ENCODE measurements around the gene DNAH3.
A peak's percentile ranks its signal among the peaks of the same experiment; 100 is the strongest.
"Not testable (repeated sequence)": the region's sequence is repeated elsewhere in the genome, so short reads cannot be mapped to it uniquely, and the experiment has no call there.

The DNAH3 gene

GRCh38 chr16:20942256-20942655 lies 208.4 kb downstream of the DNAH3 start:
- Histone ChIP-seq H3K4me1 (ENCODE audit: control insufficient read depth, insufficient read depth, low read length, unreplicated experiment) (peaks cover 14% of the 10 kb centered on the region), H2AFZ (ENCODE audit: low read length, unreplicated experiment) (no peak overlapping the region), H3K79me2 (ENCODE audit: control insufficient read depth, insufficient read depth, low read length, unreplicated experiment) (no peaks in the 10 kb centered on the region), H3K4me3 (ENCODE audit: low read depth, low read length) (no peak overlapping the region), H3K36me3 (ENCODE audit: insufficient read depth, low read length) (no peaks in the 10 kb centered on the region), H3K27ac (ENCODE audit: low read depth, low read length) (no peak overlapping the region), H3K27me3 (ENCODE audit: insufficient read depth, low read length) (no peaks in the 10 kb centered on the region)

GRCh38 chr16:20941636-20941926 lies 209.1 kb downstream of the DNAH3 start:
- H3K27me3 ChIP-seq (ENCODE audit: insufficient read depth, low read length), result no peaks in the 10 kb centered on the region
- no peak overlapping the region for H3K27ac ChIP-seq (ENCODE audit: low read depth, low read length)
- no peak overlapping the region for H2AFZ ChIP-seq (ENCODE audit: low read length, unreplicated experiment)
- H3K4me3 ChIP-seq (ENCODE audit: low read depth, low read length), result no peak overlapping the region
- peaks cover 14% of the 10 kb centered on the region for H3K4me1 ChIP-seq (ENCODE audit: control insufficient read depth, insufficient read depth, low read length, unreplicated experiment)
- H3K79me2 ChIP-seq (ENCODE audit: control insufficient read depth, insufficient read depth, low read length, unreplicated experiment), result no peaks in the 10 kb centered on the region
- H3K36me3 ChIP-seq (ENCODE audit: insufficient read depth, low read length), result no peaks in the 10 kb centered on the region

- H3K79me2 ChIP-seq (ENCODE audit: control insufficient read depth, insufficient read depth, low read length, unreplicated experiment), result no peaks in the 10 kb centered on the region
- H2AFZ ChIP-seq (ENCODE audit: low read length, unreplicated experiment), result no peak overlapping the region
- no peak overlapping the region for H3K4me3 ChIP-seq (ENCODE audit: low read depth, low read length)
- H3K27me3 ChIP-seq (ENCODE audit: insufficient read depth, low read length), result no peaks in the 10 kb centered on the region
- no peak overlapping the region for H3K27ac ChIP-seq (ENCODE audit: low read depth, low read length)
- no peaks in the 10 kb centered on the region for H3K36me3 ChIP-seq (ENCODE audit: insufficient read depth, low read length)
- H3K4me1 ChIP-seq (ENCODE audit: control insufficient read depth, insufficient read depth, low read length, unreplicated experiment), result peaks cover 14% of the 10 kb centered on the region
Measured at GRCh38 chr16:20940871-20941635, 209.6 kb downstream of the DNAH3 start.

GRCh38 chr16:20939611-20940010 lies 211.0 kb downstream of the DNAH3 start:
- Histone ChIP-seq H3K36me3 (ENCODE audit: insufficient read depth, low read length) (no peaks in the 10 kb centered on the region), H2AFZ (ENCODE audit: low read length, unreplicated experiment) (no peak overlapping the region), H3K27me3 (ENCODE audit: insufficient read depth, low read length) (no peaks in the 10 kb centered on the region), H3K4me3 (ENCODE audit: low read depth, low read length) (no peak overlapping the region), H3K27ac (ENCODE audit: low read depth, low read length) (no peak overlapping the region), H3K4me1 (ENCODE audit: control insufficient read depth, insufficient read depth, low read length, unreplicated experiment) (peaks cover 14% of the 10 kb centered on the region), H3K79me2 (ENCODE audit: control insufficient read depth, insufficient read depth, low read length, unreplicated experiment) (no peaks in the 10 kb centered on the region)

GRCh38 chr16:20938426-20938825 lies 212.2 kb downstream of the DNAH3 start:
- Histone ChIP-seq H3K27me3 (ENCODE audit: insufficient read depth, low read length) (no peaks in the 10 kb centered on the region), H3K79me2 (ENCODE audit: control insufficient read depth, insufficient read depth, low read length, unreplicated experiment) (no peaks in the 10 kb centered on the region), H3K27ac (ENCODE audit: low read depth, low read length) (no peak overlapping the region), H3K36me3 (ENCODE audit: insufficient read depth, low read length) (no peaks in the 10 kb centered on the region), H2AFZ (ENCODE audit: low read length, unreplicated experiment) (peak overlapping the region; percentile 21), H3K4me1 (ENCODE audit: control insufficient read depth, insufficient read depth, low read length, unreplicated experiment) (peaks cover 14% of the 10 kb centered on the region), H3K4me3 (ENCODE audit: low read depth, low read length) (no peak overlapping the region)

- no peaks in the 10 kb centered on the region for H3K79me2 ChIP-seq (ENCODE audit: control insufficient read depth, insufficient read depth, low read length, unreplicated experiment)
- no peak overlapping the region for H2AFZ ChIP-seq (ENCODE audit: low read length, unreplicated experiment)
- no peak overlapping the region for H3K4me3 ChIP-seq (ENCODE audit: low read depth, low read length)
- H3K36me3 ChIP-seq (ENCODE audit: insufficient read depth, low read length), result no peaks in the 10 kb centered on the region
- no peaks in the 10 kb centered on the region for H3K27me3 ChIP-seq (ENCODE audit: insufficient read depth, low read length)
- no peak overlapping the region for H3K27ac ChIP-seq (ENCODE audit: low read depth, low read length)
- peaks cover 14% of the 10 kb centered on the region for H3K4me1 ChIP-seq (ENCODE audit: control insufficient read depth, insufficient read depth, low read length, unreplicated experiment)
Measured at GRCh38 chr16:20937736-20938135, 212.9 kb downstream of the DNAH3 start.

- H3K36me3 ChIP-seq (ENCODE audit: insufficient read depth, low read length), result no peaks in the 10 kb centered on the region
- peaks cover 9% of the 10 kb centered on the region for H3K4me1 ChIP-seq (ENCODE audit: control insufficient read depth, insufficient read depth, low read length, unreplicated experiment)
- no peaks in the 10 kb centered on the region for H3K27me3 ChIP-seq (ENCODE audit: insufficient read depth, low read length)
- no peak overlapping the region for H2AFZ ChIP-seq (ENCODE audit: low read length, unreplicated experiment)
- no peak overlapping the region for H3K4me3 ChIP-seq (ENCODE audit: low read depth, low read length)
- no peak overlapping the region for H3K27ac ChIP-seq (ENCODE audit: low read depth, low read length)
- no peaks in the 10 kb centered on the region for H3K79me2 ChIP-seq (ENCODE audit: control insufficient read depth, insufficient read depth, low read length, unreplicated experiment)
Measured at GRCh38 chr16:20933589-20933988, 217.1 kb downstream of the DNAH3 start.

GRCh38 chr16:20931066-20931600 lies 219.5 kb downstream of the DNAH3 start:
- no peaks in the 10 kb centered on the region for H3K79me2 ChIP-seq (ENCODE audit: control insufficient read depth, insufficient read depth, low read length, unreplicated experiment)
- H3K4me3 ChIP-seq (ENCODE audit: low read depth, low read length), result no peak overlapping the region
- no peaks in the 10 kb centered on the region for H3K36me3 ChIP-seq (ENCODE audit: insufficient read depth, low read length)
- no peak overlapping the region for H3K27ac ChIP-seq (ENCODE audit: low read depth, low read length)
- no peak overlapping the region for H2AFZ ChIP-seq (ENCODE audit: low read length, unreplicated experiment)
- H3K4me1 ChIP-seq (ENCODE audit: control insufficient read depth, insufficient read depth, low read length, unreplicated experiment), result no peaks in the 10 kb centered on the region
- H3K27me3 ChIP-seq (ENCODE audit: insufficient read depth, low read length), result no peaks in the 10 kb centered on the region

- Histone ChIP-seq H3K36me3 (ENCODE audit: insufficient read depth, low read length) (no peaks in the 10 kb centered on the region), H3K27ac (ENCODE audit: low read depth, low read length) (no peak overlapping the region), H3K4me3 (ENCODE audit: low read depth, low read length) (no peak overlapping the region), H2AFZ (ENCODE audit: low read length, unreplicated experiment) (no peak overlapping the region), H3K27me3 (ENCODE audit: insufficient read depth, low read length) (no peaks in the 10 kb centered on the region), H3K79me2 (ENCODE audit: control insufficient read depth, insufficient read depth, low read length, unreplicated experiment) (no peaks in the 10 kb centered on the region), H3K4me1 (ENCODE audit: control insufficient read depth, insufficient read depth, low read length, unreplicated experiment) (no peaks in the 10 kb centered on the region)
Measured at GRCh38 chr16:20930365-20930690, 220.3 kb downstream of the DNAH3 start.

- not testable (repeated sequence) for H3K36me3 ChIP-seq (ENCODE audit: insufficient read depth, low read length); H3K79me2 ChIP-seq (ENCODE audit: control insufficient read depth, insufficient read depth, low read length, unreplicated experiment); H3K4me3 ChIP-seq (ENCODE audit: low read depth, low read length); H3K4me1 ChIP-seq (ENCODE audit: control insufficient read depth, insufficient read depth, low read length, unreplicated experiment); H3K27ac ChIP-seq (ENCODE audit: low read depth, low read length); H3K27me3 ChIP-seq (ENCODE audit: insufficient read depth, low read length); H2AFZ ChIP-seq (ENCODE audit: low read length, unreplicated experiment)
Measured at GRCh38 chr16:20929676-20930364, 220.8 kb downstream of the DNAH3 start.

- H3K36me3 ChIP-seq (ENCODE audit: insufficient read depth, low read length), result peaks cover 3% of the 10 kb centered on the region; the same call in 1 of the 2 replicates
- H3K4me1 ChIP-seq (ENCODE audit: control insufficient read depth, insufficient read depth, low read length, unreplicated experiment), result no peaks in the 10 kb centered on the region
- no peak overlapping the region for H3K27ac ChIP-seq (ENCODE audit: low read depth, low read length)
- no peak overlapping the region for H3K4me3 ChIP-seq (ENCODE audit: low read depth, low read length)
- H3K27me3 ChIP-seq (ENCODE audit: insufficient read depth, low read length), result no peaks in the 10 kb centered on the region
- H3K79me2 ChIP-seq (ENCODE audit: control insufficient read depth, insufficient read depth, low read length, unreplicated experiment), result no peaks in the 10 kb centered on the region
- no peak overlapping the region for H2AFZ ChIP-seq (ENCODE audit: low read length, unreplicated experiment)
Measured at GRCh38 chr16:20928774-20929411, 221.8 kb downstream of the DNAH3 start.
